K562 (cell line): ENCODE measurements around the gene PCBP2. TPM values are rescaled to one million over a fixed set of nuclear protein-coding genes. Genes with fewer than 3 reads are reported as not detected.

Experiments used
- ATAC-seq: fragments of 200-7000 bp; cut with Tn5 transposase; 3 replicates; pipeline ENCODE4 v1.9.1; 2020; ENCODE audit warnings: moderate library complexity
- BruUV-seq: library from RNA; stranded (reverse); fragments of 400-500 nt; replicated peaks from 2 replicates; lab custom pipeline; 2021; lab: Mats Ljungman, UMichigan
- CTCF ChIA-PET: fragments of 300-600 bp; formaldehyde crosslinking; extraction: SDS; loops from one replicate; lab custom pipeline; 2021; ENCODE audit warnings: low intra/inter-chr PET ratio; lab: Yijun Ruan, JAX
- POLR2A ChIA-PET: fragments of 300-600, 350-650 bp; sonication (Branson Sonifier 250); formaldehyde crosslinking; extraction: SDS; loops from one replicate; lab custom pipeline; 2021; ENCODE audit warnings: antibody characterized with exemption, inconsistent platforms; lab: Yijun Ruan, JAX
- DNase-seq, 4 experiments: peaks; one replicate each; pipeline versions ENCODE4 v3.0.0 to v3.0.0-alpha.2; 2011 to 2018; ENCODE audit warnings: low spot score in 3 of 4, mixed read lengths in 3 of 4; ENCODE audit errors: extremely low read depth in 1 of 4
- FAIRE-seq: peaks from 2 replicates; lab custom pipeline; 2011; peaks lifted over from hg19 to GRCh38; lab: Jason Lieb, UNC
- H2AFZ ChIP-seq: 2 replicates; pipeline ENCODE4 v1.6.0; 2011; ENCODE audit warnings: low read depth, low read length, control low read depth, inconsistent platforms
- H3K27ac ChIP-seq: fragments of 200-600 bp; 3 replicates; pipeline ENCODE4 v1.8.0; 2011; ENCODE audit warnings: low read depth, mild to moderate bottlenecking, control low read depth, inconsistent platforms, low read length, moderate library complexity, mixed read lengths; ENCODE audit errors: extremely low read depth
- H3K27me3 ChIP-seq, 2 experiments: fragments of 300-600 bp in 1 of 2; 2 replicates in 1 of 2; 3 replicates in 1 of 2; pipeline versions ENCODE4 v1.6.0 to v1.8.0; 2011; ENCODE audit warnings: inconsistent platforms in 2 of 2, low read length in 2 of 2, mild to moderate bottlenecking in 1 of 2, mixed read lengths in 1 of 2, moderate library complexity in 1 of 2; ENCODE audit not compliant: control insufficient read depth in 2 of 2, insufficient read depth in 2 of 2
- H3K36me3 ChIP-seq: fragments of 300-600 bp; 3 replicates; pipeline ENCODE4 v1.8.0; 2011; ENCODE audit warnings: mild to moderate bottlenecking, low read length, inconsistent platforms; ENCODE audit not compliant: control insufficient read depth, insufficient read depth
- H3K4me1 ChIP-seq, 2 experiments: fragments of 200-600 bp in 1 of 2; replicated peaks in 1 of 2; 2 replicates in 1 of 2; 3 replicates in 1 of 2; pipeline versions ENCODE4 v1.5.1 to v1.8.0; 2011; ENCODE audit warnings: inconsistent platforms in 2 of 2, low read length in 2 of 2, mild to moderate bottlenecking in 1 of 2, mixed read lengths in 1 of 2, moderate library complexity in 1 of 2; ENCODE audit not compliant: control insufficient read depth in 2 of 2, insufficient read depth in 2 of 2
- H3K4me2 ChIP-seq: 2 replicates; pipeline ENCODE4 v1.6.1; 2011; ENCODE audit warnings: low read length, control low read depth, inconsistent platforms, mixed read lengths; ENCODE audit not compliant: insufficient read depth
- H3K4me3 ChIP-seq: fragments of 200-600 bp; sonication (generic), shearing (Covaris generic); 2 replicates; pipeline ENCODE4 v1.5.1; 2016; ENCODE audit warnings: control low read depth, inconsistent platforms
- H3K79me2 ChIP-seq: fragments of 200-600 bp; 3 replicates; pipeline ENCODE4 v1.8.0; 2011; ENCODE audit warnings: low read length, inconsistent platforms; ENCODE audit not compliant: control insufficient read depth, insufficient read depth
- H3K9ac ChIP-seq, 2 experiments: 2 replicates each; pipeline versions ENCODE4 v1.6.0 to v1.6.1; 2011; ENCODE audit warnings: low read depth in 2 of 2, low read length in 2 of 2, control low read depth in 1 of 2, inconsistent platforms in 1 of 2, mild to moderate bottlenecking in 1 of 2, mixed read lengths in 1 of 2; ENCODE audit not compliant: insufficient read depth in 1 of 2
- H3K9me1 ChIP-seq: one replicate; pipeline ENCODE4 v1.6.0; 2011; ENCODE audit warnings: inconsistent platforms, mild to moderate bottlenecking, low read length, moderate library complexity; ENCODE audit not compliant: control insufficient read depth, insufficient read depth
- H3K9me3 ChIP-seq: replicated peaks from 2 replicates; pipeline ENCODE4 v1.5.1; 2011; ENCODE audit warnings: low read depth, low read length, inconsistent platforms; ENCODE audit not compliant: control insufficient read depth, insufficient read depth
- H4K20me1 ChIP-seq: replicated peaks from 2 replicates; pipeline ENCODE4 v1.6.1; 2011; ENCODE audit warnings: low read length, inconsistent platforms, mixed read lengths; ENCODE audit not compliant: control insufficient read depth, insufficient read depth
- FOXA3 ChIP-seq, 2 experiments: fragments of 450-650 bp in 1 of 2; sonication (generic) in 1 of 2; formaldehyde crosslinking; IDR thresholded peaks in 1 of 2; conservative IDR thresholded peaks in 1 of 2; 2 replicates each; pipeline versions ENCODE4 v1.4.0 to v1.8.0; 2020 to 2022; ENCODE audit warnings: mild to moderate bottlenecking in 2 of 2, missing genetic modification reagents in 1 of 2
- HEY1 ChIP-seq: fragments of 250-450 bp; sonication (Bioruptor Pico); IDR thresholded peaks from 2 replicates; pipeline ENCODE4 v1.5.0; 2020; ENCODE audit warnings: mild to moderate bottlenecking, moderate library complexity, borderline replicate concordance
- KAT7 ChIP-seq: sonication (generic); formaldehyde crosslinking; IDR thresholded peaks from 2 replicates; pipeline ENCODE4 v1.8.0; 2022; ENCODE audit warnings: missing genetic modification reagents, mild to moderate bottlenecking, borderline replicate concordance
- MCM2 ChIP-seq: fragments of 450-650 bp; IDR thresholded peaks from 2 replicates; pipeline ENCODE4 v1.6.1; 2017; ENCODE audit warnings: low read depth, mild to moderate bottlenecking
- MTF1 ChIP-seq: fragments of 250-450 bp; sonication (Bioruptor Pico); IDR thresholded peaks from 2 replicates; pipeline ENCODE4 v1.9.0; 2021; ENCODE audit warnings: moderate library complexity, mild to moderate bottlenecking, inconsistent platforms, borderline replicate concordance
- NCOA1 ChIP-seq: fragments of 450-650 bp; IDR thresholded peaks from 2 replicates; pipeline ENCODE4 v1.6.1; 2016; ENCODE audit warnings: low read depth
- NRF1 ChIP-seq, 2 experiments: fragments of 450-650 bp; IDR thresholded peaks in 1 of 2; conservative IDR thresholded peaks in 1 of 2; 2 replicates each; pipeline ENCODE4 v1.6.1; 2014; ENCODE audit warnings: mild to moderate bottlenecking in 2 of 2
- PHF8 ChIP-seq: fragments of 200-600 bp; sonication (generic); IDR thresholded peaks from 2 replicates; pipeline ENCODE4 v1.6.1; 2012; ENCODE audit warnings: mixed run types, mild to moderate bottlenecking, inconsistent platforms, low read length, moderate library complexity, borderline replicate concordance
- RB1 ChIP-seq: fragments of 450-650 bp; IDR thresholded peaks from 2 replicates; pipeline ENCODE4 v1.6.1; 2017; ENCODE audit warnings: low read depth, mild to moderate bottlenecking
- SRSF1 ChIP-seq: fragments of 200-400 bp; formaldehyde crosslinking; IDR thresholded peaks from 2 replicates; pipeline ENCODE4 v1.6.1; 2017; ENCODE audit warnings: mild to moderate bottlenecking, low read depth, low read length, moderate library complexity
- ZFP36 ChIP-seq: fragments of 150-350 bp; IDR thresholded peaks from 2 replicates; pipeline ENCODE4 v1.6.1; 2018; ENCODE audit warnings: low read length, low read depth; ENCODE audit not compliant: partially characterized antibody
- ZFX ChIP-seq: sonication (generic); formaldehyde crosslinking; IDR thresholded peaks from 2 replicates; pipeline ENCODE4 v1.8.0; 2022; ENCODE audit warnings: mild to moderate bottlenecking, missing genetic modification reagents, moderate library complexity
- ZKSCAN1 ChIP-seq: fragments of 150-350 bp; IDR thresholded peaks from 2 replicates; pipeline ENCODE4 v1.6.1; 2016; ENCODE audit warnings: low read depth, low read length
- ZNF133 ChIP-seq: fragments of 250-450 bp; sonication (Bioruptor Pico); IDR thresholded peaks from 2 replicates; pipeline ENCODE4 v1.4.0; 2020; ENCODE audit warnings: mild to moderate bottlenecking
- ZNF175 ChIP-seq: fragments of 200-800 bp; sonication (Bioruptor generic); IDR thresholded peaks from 2 replicates; pipeline ENCODE4 v1.6.1; 2016; ENCODE audit warnings: low read depth, mild to moderate bottlenecking, missing genetic modification characterization, missing compliant biosample characterization
- WGBS: fragments of 100-300 bp; shearing (Covaris generic); methylation state at CpG from one replicate; pipeline ENCODE4 v1.1.6; 2016; ENCODE audit warnings: low coverage, mixed read lengths; ENCODE audit not compliant: insufficient coverage; ENCODE audit errors: missing lambda C conversion rate; 5-methylcytosine and 5-hydroxymethylcytosine counted together
- in situ Hi-C: fragments of 300-500 bp; cut with MboI; formaldehyde crosslinking; loops from 4 replicates; pipeline ENCODE4 v1.15.0; 2018; ENCODE audit warnings: inconsistent platforms, mixed read lengths
- intact Hi-C: fragments of 100-400 bp; cut with micrococcal nuclease; formaldehyde crosslinking; loops from 2 replicates; pipeline ENCODE4 v1.14.2; 2022
- polyA plus RNA-seq, 8 experiments: library from polyadenylated mRNA; depleted of rRNA in 4 of 8; stranded (reverse) in 5 of 8; unstranded in 3 of 8; fragments of >200 nt; fragmentation: Nextera tagmentation in 2 of 8; fragmentation: Illumina TruSeq in 1 of 8; extraction: Ambion mirVana in 2 of 8; extraction: Trizol in 1 of 8; gene quantifications; 2 replicates each; pipeline versions ENCODE4 v1.2.1 to v1.2.3, GENCODE V29; 2011 to 2014; ENCODE audit warnings: inconsistent platforms in 1 of 8, missing spikeins in 1 of 8
- total RNA-seq, 7 experiments: library from RNA; depleted of rRNA in 6 of 7; stranded (reverse); fragments of >200 nt in 6 of 7; fragmentation: Illumina TruSeq in 2 of 7; extraction: Trizol in 2 of 7; gene quantifications; 2 replicates each; pipeline versions ENCODE4 v1.2.1 to v1.2.3, GENCODE V29; 2011 to 2021; ENCODE audit warnings: low replicate concordance in 1 of 7

PCBP2 gene
- total and polyA plus RNA-seq, 9 of the 15 experiments (the other 6 are each of a cell fraction or from before 2014, with no cell fraction given), result 137 to 831 (median 328) TPM

GRCh38 chr12:53492188-53492587 lies 40.3 kb downstream of the PCBP2 start:
- FAIRE-seq, result no peak
- POLR2A ChIA-PET, result interaction anchor here (0.5 to 2.0 kb wide), 9 partner anchors 9 to 63 kb away, joined by 3 to 13 read pairs (median 4); partner anchors contain the start of gene TARBP2
- 92% methylated on average over 17 of the region's 20 CpGs for WGBS
- Histone ChIP-seq H3K36me3 (peaks cover 7% of the 10 kb centered on the region; the same call in 2 of the 3 replicates), H3K27me3 (no peaks in the 10 kb centered on the region), H2AFZ (peak overlapping the region; percentile 86; the same call in 1 of the 2 replicates), H3K9me3 (no peaks in the 10 kb centered on the region), H3K79me2 (no peaks in the 10 kb centered on the region), H3K27ac (peak overlapping the region; percentile 56; the same call in 1 of the 3 replicates), H3K4me3 (0 out of 2 replicates have a peak overlapping the region, but pooled peaks have one; percentile 47), H3K9ac (peak overlapping the region in 1 of 2 experiments; percentile 78; a peak in 2 of 4 replicates), H3K9me1 (no peaks in the 10 kb centered on the region), H4K20me1 (no peaks in the 10 kb centered on the region), H3K4me1 (peaks cover 27 to 40% of the 10 kb centered on the region in 2 experiments; a peak in 4 of 5 replicates), H3K4me2 (peak overlapping the region; percentile 79)
- no TSS peak for BruUV-seq
- no peak for DNase-seq
- no peak for ATAC-seq
- TF ChIP-seq NCOA1 (no peak), NRF1 (conservative IDR thresholded peaks at IDR 0.05 in 1 of 2, IDR thresholded peaks at IDR 0.05 in 1 of 2) (peak; percentile 47 to 56; a peak in 3 of 4 replicates), ZKSCAN1 (peak; percentile 50; the same call in 1 of the 2 replicates)
- in situ Hi-C loops, result no loop called here
- CTCF ChIA-PET, result no interaction called here
- intact Hi-C loops, result no loop called here

- ATAC-seq (peak; percentile 93), DNase-seq (peak; percentile 91 to 96 (median 93)), FAIRE-seq (peak; percentile 81)
- peak overlapping the region; percentile 47 for H3K4me3 ChIP-seq
- intact Hi-C loops, result no loop called here
- in situ Hi-C loops, result no loop called here
- H2AFZ ChIP-seq, result peak overlapping the region; percentile 86
- POLR2A ChIA-PET, result interaction anchor here (0.6 to 2.4 kb wide), 13 partner anchors 9 to 788 kb away, joined by 3 to 12 read pairs (median 4); partner anchors contain the start of gene HNRNPA1
- peak overlapping the region; percentile 96 for H3K4me2 ChIP-seq
- H3K27ac ChIP-seq, result peak overlapping the region; percentile 56
- no peaks in the 10 kb centered on the region for H3K27me3 ChIP-seq
- H3K9ac ChIP-seq, result peak overlapping the region; percentile 62 to 94
- peaks cover 29 to 40% of the 10 kb centered on the region in 2 experiments; a peak in 4 of 5 replicates for H3K4me1 ChIP-seq
- H3K9me1 ChIP-seq, result no peaks in the 10 kb centered on the region
- no peaks in the 10 kb centered on the region for H3K36me3 ChIP-seq
- no TSS peak for BruUV-seq
- H3K9me3 ChIP-seq, result no peaks in the 10 kb centered on the region
- WGBS, result 2% methylated on average over 24 of the region's 52 CpGs
- no peaks in the 10 kb centered on the region for H4K20me1 ChIP-seq
- CTCF ChIA-PET, result interaction anchor here (0.5 kb wide), 1 partner anchor 37 kb away, joined by 3 read pairs; no protein-coding TSS in a partner anchor
- H3K79me2 ChIP-seq, result no peaks in the 10 kb centered on the region
- TF ChIP-seq ZFX (CRISPR knock-in tag) (peak; percentile 38; the same call in 1 of the 2 replicates), FOXA3 (CRISPR knock-in tag; conservative IDR thresholded peaks at IDR 0.05 in 1 of 2, IDR thresholded peaks at IDR 0.05 in 1 of 2) (no peak), PHF8 (peak; percentile 67; the same call in 1 of the 2 replicates), KAT7 (CRISPR knock-in tag) (no peak), ZNF175 (CRISPR knock-in tag) (no peak), ZNF133 (CRISPR knock-in tag) (no peak), RB1 (peak; percentile 51; the same call in 1 of the 2 replicates), ZFP36 (no peak), HEY1 (no peak), SRSF1 (no peak), MCM2 (no peak), MTF1 (CRISPR knock-in tag) (no peak)
Measured at GRCh38 chr12:53492830-53493609, 41.1 kb downstream of the PCBP2 start.
